SH-SY5Y (cell line): ENCODE results near the gene LONRF3.

Experiments used
- GATA2 ChIP-seq: IDR thresholded peaks from 2 replicates; pipeline ENCODE4 v1.6.1; 2011; ENCODE audit warnings: mild to moderate bottlenecking, low read depth, low read length
- GATA3 ChIP-seq: IDR thresholded peaks from 2 replicates; pipeline ENCODE4 v1.6.1; 2011; ENCODE audit warnings: low read depth, mild to moderate bottlenecking, low read length, moderate library complexity

- no peak for TF ChIP-seq GATA2
- TF ChIP-seq GATA3: no peak
These were observed 41.2 kb downstream of the LONRF3 start for GRCh38 chrX:119015407-119016237.
